ENCODE results near the gene DDIT3. TPM values are rescaled to one million over a fixed set of nuclear protein-coding genes. Genes with fewer than 3 reads are reported as not detected.

DDIT3 gene
- total RNA-seq, 1 experiment from 2014 or later = 15.6 TPM

DNA sequence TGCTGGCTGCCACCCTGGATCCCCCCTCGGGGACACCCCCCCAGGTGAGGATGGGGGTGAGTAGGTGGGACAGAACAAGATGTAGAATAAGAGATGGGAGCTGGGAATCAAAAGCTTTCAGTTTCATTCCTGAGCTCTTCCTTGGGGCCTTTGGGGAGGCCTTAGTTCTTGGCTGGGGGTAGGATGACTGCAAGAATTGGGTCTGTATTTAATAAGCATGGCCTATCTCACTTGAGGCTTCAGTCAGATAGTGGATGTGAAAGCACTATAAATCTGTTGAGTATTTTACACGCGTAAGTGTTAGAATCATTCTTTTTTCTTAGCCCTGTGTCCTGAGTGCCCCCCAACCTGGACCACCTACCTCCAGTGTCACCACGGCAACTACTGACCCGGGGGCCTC is 6.9 kb upstream of the DDIT3 start:
- Histone ChIP-seq H3K36me3 (ENCODE audit: low read depth) (peaks cover 11% of the 10 kb centered on the region; the same call in 1 of the 2 replicates), H3K79me2 (ENCODE audit: low read depth) (peaks cover 25% of the 10 kb centered on the region)

DNA sequence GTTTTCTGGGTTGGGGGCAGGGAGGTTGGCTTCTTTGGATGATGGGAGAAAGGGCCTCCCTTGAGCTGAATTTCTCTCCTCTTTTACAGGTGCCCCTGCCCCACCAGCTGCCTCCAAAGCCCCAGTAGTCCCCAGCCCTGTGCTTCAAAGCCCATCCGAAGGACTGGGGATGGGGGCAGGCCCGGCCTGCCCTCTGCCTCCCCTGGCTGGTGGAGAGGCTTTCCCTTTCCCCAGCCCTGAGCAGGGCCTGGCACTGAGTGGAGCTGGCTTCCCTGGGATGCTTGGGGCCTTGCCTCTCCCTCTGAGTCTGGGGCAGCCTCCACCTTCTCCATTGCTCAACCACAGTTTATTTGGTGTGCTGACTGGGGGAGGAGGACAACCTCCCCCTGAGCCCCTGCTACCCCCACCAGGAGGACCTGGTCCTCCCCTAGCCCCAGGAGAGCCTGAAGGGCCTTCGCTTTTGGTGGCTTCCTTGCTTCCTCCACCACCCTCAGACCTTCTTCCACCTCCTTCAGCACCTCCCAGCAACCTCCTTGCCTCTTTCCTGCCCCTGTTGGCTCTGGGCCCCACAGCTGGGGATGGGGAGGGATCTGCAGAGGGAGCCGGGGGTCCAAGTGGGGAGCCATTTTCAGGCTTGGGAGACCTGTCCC is 6.3 kb upstream of the DDIT3 start:
- no peaks in the 10 kb centered on the region for H3K27me3 ChIP-seq (ENCODE audit: insufficient read depth, low read depth)
- H3K9me3 ChIP-seq (ENCODE audit: insufficient read depth, low read depth) = no peaks in the 10 kb centered on the region
- 0 out of 2 replicates have a peak, but pooled peaks cover 5% of the 10 kb centered on the region for H3K36me3 ChIP-seq (ENCODE audit: low read depth)
- H2AFZ ChIP-seq = no peak overlapping the region
- H3K4me1 ChIP-seq (replicated peaks; ENCODE audit: insufficient read depth) = peaks cover 14% of the 10 kb centered on the region
- POLR2A ChIA-PET (ENCODE audit: unreplicated experiment) = no interaction called here
- BruUV-seq (replicated peaks) = no TSS peak
- H3K4me3 ChIP-seq = no peak overlapping the region
- CTCF ChIA-PET = no interaction called here
- peaks cover 14% of the 10 kb centered on the region; the same call in 1 of the 2 replicates for H4K20me1 ChIP-seq (ENCODE audit: insufficient read depth)
- no peaks in the 10 kb centered on the region for H3K9me2 ChIP-seq (ENCODE audit: insufficient read depth)
- no peak overlapping the region for H3K4me2 ChIP-seq
- TF ChIP-seq CTCF (conservative IDR thresholded peaks at IDR 0.05) (no peak), EZH2 (IDR thresholded peaks at IDR 0.05; ENCODE audit: low read depth) (no peak)
- H3K27ac ChIP-seq = no peak overlapping the region
- intact Hi-C loops (cut with micrococcal nuclease; ENCODE audit: unreplicated experiment) = no loop called here
- H3F3A ChIP-seq (ENCODE audit: insufficient read depth, low read depth) = peaks cover 34% of the 10 kb centered on the region
- H3K79me2 ChIP-seq (ENCODE audit: low read depth) = peaks cover 25% of the 10 kb centered on the region
- DNase-seq = no peak

More for the DNA sequence above, 6.9 kb upstream of the DDIT3 start:
- no TSS peak for BruUV-seq (replicated peaks)
- peaks cover 28% of the 10 kb centered on the region for H3F3A ChIP-seq (ENCODE audit: insufficient read depth, low read depth)
- H3K4me3 ChIP-seq = no peak overlapping the region
- H3K9me3 ChIP-seq (ENCODE audit: insufficient read depth, low read depth) = no peaks in the 10 kb centered on the region
- H2AFZ ChIP-seq = no peak overlapping the region
- ChIA-PET CTCF (no interaction called here), POLR2A (ENCODE audit: unreplicated experiment) (interaction anchor here (0.8 kb wide), 1 partner anchor 11 kb away, joined by 12 read pairs; no protein-coding TSS in a partner anchor)
- no peak for TF ChIP-seq CTCF (conservative IDR thresholded peaks at IDR 0.05)
- TF ChIP-seq EZH2 (IDR thresholded peaks at IDR 0.05; ENCODE audit: low read depth) = no peak
- H4K20me1 ChIP-seq (ENCODE audit: insufficient read depth) = peaks cover 14% of the 10 kb centered on the region; the same call in 1 of the 2 replicates
- DNase-seq = no peak
- peaks cover 10% of the 10 kb centered on the region; the same call in 1 of the 2 replicates for H3K4me1 ChIP-seq (replicated peaks; ENCODE audit: insufficient read depth)
- no peak overlapping the region for H3K27ac ChIP-seq
- no peak overlapping the region for H3K4me2 ChIP-seq
- intact Hi-C loops (cut with micrococcal nuclease; ENCODE audit: unreplicated experiment) = no loop called here
- H3K27me3 ChIP-seq (ENCODE audit: insufficient read depth, low read depth) = no peaks in the 10 kb centered on the region
- no peaks in the 10 kb centered on the region for H3K9me2 ChIP-seq (ENCODE audit: insufficient read depth)

GRCh38 chr12:57525615-57526383 is 5.5 kb upstream of the DDIT3 start:
- Histone ChIP-seq H3K4me2 (no peak overlapping the region), H3K9me2 (ENCODE audit: insufficient read depth) (no peaks in the 10 kb centered on the region), H3K4me3 (no peak overlapping the region), H3K79me2 (ENCODE audit: low read depth) (peaks cover 25% of the 10 kb centered on the region), H4K20me1 (ENCODE audit: insufficient read depth) (peaks cover 14% of the 10 kb centered on the region; the same call in 1 of the 2 replicates), H3K27me3 (ENCODE audit: insufficient read depth, low read depth) (no peaks in the 10 kb centered on the region), H3K27ac (no peak overlapping the region), H3K36me3 (ENCODE audit: low read depth) (no peaks in the 10 kb centered on the region), H3K4me1 (replicated peaks; ENCODE audit: insufficient read depth) (peaks cover 22% of the 10 kb centered on the region), H3F3A (ENCODE audit: insufficient read depth, low read depth) (peaks cover 36% of the 10 kb centered on the region), H3K9me3 (ENCODE audit: insufficient read depth, low read depth) (no peaks in the 10 kb centered on the region), H2AFZ (no peak overlapping the region)
- TF ChIP-seq CTCF (conservative IDR thresholded peaks at IDR 0.05) (no peak), EZH2 (IDR thresholded peaks at IDR 0.05; ENCODE audit: low read depth) (no peak)
- ChIA-PET POLR2A (ENCODE audit: unreplicated experiment) (no interaction called here), CTCF (no interaction called here)
- no peak for DNase-seq
- intact Hi-C loops (cut with micrococcal nuclease; ENCODE audit: unreplicated experiment) = no loop called here
- no TSS peak for BruUV-seq (replicated peaks)
